BJ (cell line): ENCODE results near the gene ESYT2. TPM values are rescaled to one million over a fixed set of nuclear protein-coding genes. Genes with fewer than 3 reads are reported as not detected.

Source experiments
- CTCF ChIA-PET: fragments of 350-600 bp; formaldehyde crosslinking; extraction: SDS; loops from one replicate; lab custom pipeline; 2021; ENCODE audit warnings: antibody characterized with exemption, inconsistent platforms; lab: Yijun Ruan, JAX
- POLR2A ChIA-PET: fragments of 300-600 bp; sonication (Branson Sonifier 250); formaldehyde crosslinking; extraction: SDS; loops from one replicate; lab custom pipeline; 2021; ENCODE audit warnings: antibody characterized with exemption; lab: Charles Lee
- DNase-seq: peaks from one replicate; pipeline ENCODE4 v3.0.0-alpha.2; 2011; ENCODE audit warnings: low read depth
- H3K27me3 ChIP-seq: 2 replicates; pipeline ENCODE4 v1.6.0; 2011; ENCODE audit warnings: low read length; ENCODE audit not compliant: control insufficient read depth, insufficient read depth
- H3K36me3 ChIP-seq: 2 replicates; pipeline ENCODE4 v1.5.1; 2011; ENCODE audit warnings: low read length; ENCODE audit not compliant: control insufficient read depth, insufficient read depth
- H3K4me3 ChIP-seq: 2 replicates; pipeline ENCODE4 v1.5.1; 2011; ENCODE audit warnings: low read depth, mild to moderate bottlenecking, control low read depth, low read length
- polyA plus RNA-seq: library from polyadenylated mRNA; depleted of rRNA; stranded (reverse); fragments of >200 nt; gene quantifications from 2 replicates; pipeline ENCODE4 v1.2.3, GENCODE V29; 2011
- TF ChIP-seq, protein P1 (sequence below): IDR thresholded peaks from 2 replicates; pipeline ENCODE4 v1.5.1; 2011; ENCODE audit warnings: low read depth, mild to moderate bottlenecking, control low read depth, inconsistent platforms, low read length, moderate library complexity; ENCODE audit not compliant: insufficient read depth

Gene ESYT2
- polyA plus RNA-seq, 1 experiment: 49.2 TPM

DNA sequence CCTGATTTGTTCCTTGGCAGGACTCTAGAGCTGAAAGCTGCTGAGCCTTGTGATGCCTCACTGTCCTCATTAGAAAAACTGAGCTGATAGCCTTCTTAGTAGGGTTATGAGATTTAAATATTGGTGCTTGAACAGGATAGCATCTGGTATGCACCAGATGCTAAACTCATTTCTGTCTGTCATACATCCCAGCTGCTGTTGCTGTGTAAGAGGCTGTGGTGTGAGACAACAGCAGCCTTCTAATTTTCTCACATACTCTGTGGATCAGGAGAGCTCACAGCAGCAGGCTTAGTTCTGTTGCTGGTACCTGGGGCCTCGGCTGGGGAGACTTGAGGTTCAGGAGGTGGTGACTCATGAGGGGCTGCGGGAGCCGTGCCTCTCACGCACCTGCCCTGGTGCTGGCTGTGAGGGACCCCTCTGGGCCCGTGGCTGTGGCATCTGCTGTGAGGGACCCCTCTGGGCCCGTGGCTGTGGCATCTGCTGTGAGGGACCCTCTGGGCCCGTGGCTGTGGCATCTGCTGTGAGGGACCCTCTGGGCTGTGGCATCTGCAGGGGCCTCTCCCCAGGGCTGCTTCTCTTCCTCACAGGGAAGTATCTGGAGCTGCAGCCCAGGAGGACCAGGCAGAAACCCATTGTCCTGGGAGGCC is 39.6 kb upstream of the ESYT2 start:
- ChIA-PET CTCF (interaction anchor here (1.6 kb wide), 1 partner anchor 12 kb away, joined by 3 read pairs; no protein-coding TSS in a partner anchor), POLR2A (interaction anchor here (0.6 kb wide), 1 partner anchor 13 kb away, joined by 18 read pairs; no protein-coding TSS in a partner anchor)
- no peak overlapping the region for H3K4me3 ChIP-seq
- no peaks in the 10 kb centered on the region for H3K27me3 ChIP-seq
- DNase-seq: no peak
- TF ChIP-seq, protein P1, sequence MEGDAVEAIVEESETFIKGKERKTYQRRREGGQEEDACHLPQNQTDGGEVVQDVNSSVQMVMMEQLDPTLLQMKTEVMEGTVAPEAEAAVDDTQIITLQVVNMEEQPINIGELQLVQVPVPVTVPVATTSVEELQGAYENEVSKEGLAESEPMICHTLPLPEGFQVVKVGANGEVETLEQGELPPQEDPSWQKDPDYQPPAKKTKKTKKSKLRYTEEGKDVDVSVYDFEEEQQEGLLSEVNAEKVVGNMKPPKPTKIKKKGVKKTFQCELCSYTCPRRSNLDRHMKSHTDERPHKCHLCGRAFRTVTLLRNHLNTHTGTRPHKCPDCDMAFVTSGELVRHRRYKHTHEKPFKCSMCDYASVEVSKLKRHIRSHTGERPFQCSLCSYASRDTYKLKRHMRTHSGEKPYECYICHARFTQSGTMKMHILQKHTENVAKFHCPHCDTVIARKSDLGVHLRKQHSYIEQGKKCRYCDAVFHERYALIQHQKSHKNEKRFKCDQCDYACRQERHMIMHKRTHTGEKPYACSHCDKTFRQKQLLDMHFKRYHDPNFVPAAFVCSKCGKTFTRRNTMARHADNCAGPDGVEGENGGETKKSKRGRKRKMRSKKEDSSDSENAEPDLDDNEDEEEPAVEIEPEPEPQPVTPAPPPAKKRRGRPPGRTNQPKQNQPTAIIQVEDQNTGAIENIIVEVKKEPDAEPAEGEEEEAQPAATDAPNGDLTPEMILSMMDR: no peak
- H3K36me3 ChIP-seq: peaks cover 6% of the 10 kb centered on the region

DNA sequence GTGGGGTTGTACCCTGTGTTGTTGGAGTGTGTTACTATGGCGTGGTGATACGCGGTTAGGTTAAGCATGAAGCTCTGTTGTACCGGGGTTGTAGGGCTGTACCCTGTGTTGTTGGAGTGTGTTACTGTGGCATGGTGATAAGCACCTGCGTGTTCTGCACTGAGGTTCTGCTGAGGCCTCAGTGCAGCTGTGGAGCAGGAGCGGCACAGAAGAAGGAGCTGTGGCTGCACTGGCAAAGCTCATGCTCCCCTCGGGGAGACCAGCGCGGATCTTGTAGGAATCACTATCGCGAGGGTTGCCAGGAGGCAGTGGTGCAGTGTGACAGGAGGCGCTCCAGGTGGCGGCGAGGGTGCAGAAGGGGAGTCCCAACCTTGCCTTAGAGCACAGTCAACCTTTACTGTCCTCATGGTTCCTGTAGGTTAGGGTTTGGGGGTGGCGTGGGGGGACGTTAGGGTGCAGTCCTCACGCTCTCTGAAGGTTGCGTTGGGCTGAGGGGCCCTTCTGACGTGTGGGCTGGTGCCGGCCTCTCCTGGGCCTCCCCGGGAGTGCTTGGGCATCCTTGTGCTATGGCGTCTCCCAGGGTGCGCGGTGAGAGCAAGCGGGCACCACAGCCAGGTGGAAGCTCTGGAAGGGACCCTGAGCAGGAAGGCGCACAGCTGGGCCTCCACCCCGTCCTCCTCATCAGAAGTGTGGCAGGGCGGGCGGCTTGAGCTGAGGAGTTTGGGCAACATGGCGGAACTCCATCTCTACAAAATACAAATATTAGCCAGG is 38.1 kb upstream of the ESYT2 start:
- no peak overlapping the region for H3K4me3 ChIP-seq
- no peak for DNase-seq
- peaks cover 5% of the 10 kb centered on the region; the same call in 1 of the 2 replicates for H3K36me3 ChIP-seq
- CTCF ChIA-PET: interaction anchor here (1.1 to 1.3 kb wide), 2 partner anchors 13 to 101 kb away, joined by 4 read pairs; no protein-coding TSS in a partner anchor
- POLR2A ChIA-PET: interaction anchor here (0.5 kb wide), 1 partner anchor 16 kb away, joined by 3 read pairs; no protein-coding TSS in a partner anchor
- TF ChIP-seq, protein P1: no peak
- H3K27me3 ChIP-seq: no peaks in the 10 kb centered on the region

DNA sequence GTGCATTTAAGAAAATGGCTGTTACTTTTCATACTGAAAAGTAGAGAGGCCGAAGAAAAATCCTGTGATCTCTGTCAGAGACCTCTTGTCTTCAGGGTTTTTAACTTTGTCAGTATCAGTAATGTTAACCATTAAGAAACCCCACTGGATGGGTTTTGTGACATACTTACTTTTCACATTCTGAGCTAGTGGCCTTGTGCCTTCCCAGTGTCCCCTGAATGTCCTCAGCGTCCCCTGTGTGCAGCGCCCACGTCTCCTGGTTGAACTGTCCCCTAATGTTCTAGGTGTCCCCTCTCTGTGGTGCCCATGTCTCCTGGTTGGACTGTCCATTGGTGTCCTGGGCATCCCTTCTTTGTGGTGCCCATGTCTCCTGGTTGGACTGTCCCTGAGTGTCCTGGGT is 36.7 kb upstream of the ESYT2 start:
- ChIA-PET CTCF (no interaction called here), POLR2A (no interaction called here)
- no peak for DNase-seq
- Histone ChIP-seq H3K36me3 (no peaks in the 10 kb centered on the region), H3K27me3 (no peaks in the 10 kb centered on the region), H3K4me3 (no peak overlapping the region)
- TF ChIP-seq, protein P1: no peak

DNA sequence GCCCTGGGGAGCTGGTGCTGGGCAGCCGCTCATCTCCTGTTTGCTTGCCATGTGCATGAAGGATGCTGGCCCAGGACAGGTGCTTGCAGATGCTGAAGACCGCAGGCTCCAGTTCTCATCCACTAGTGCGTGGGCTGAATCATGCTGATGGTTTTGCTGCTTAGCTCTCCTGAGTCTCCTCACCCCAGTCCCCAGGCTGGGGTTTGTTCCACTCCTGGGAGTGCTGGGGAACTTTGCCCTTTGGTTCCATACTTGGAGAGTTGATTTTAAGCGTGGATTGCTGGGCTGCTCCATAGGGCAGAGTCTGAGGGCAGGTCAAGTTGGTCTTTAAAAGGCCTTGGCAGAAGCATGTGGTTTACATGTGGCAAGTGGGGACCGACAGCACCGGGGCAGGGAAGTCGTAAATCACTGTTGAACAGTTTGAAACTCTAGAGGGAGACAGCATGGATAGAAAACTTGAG is 36.2 kb upstream of the ESYT2 start:
- ChIA-PET CTCF (no interaction called here), POLR2A (no interaction called here)
- DNase-seq: no peak
- Histone ChIP-seq H3K4me3 (no peak overlapping the region), H3K27me3 (no peaks in the 10 kb centered on the region), H3K36me3 (no peaks in the 10 kb centered on the region)
- TF ChIP-seq, protein P1: no peak

DNA sequence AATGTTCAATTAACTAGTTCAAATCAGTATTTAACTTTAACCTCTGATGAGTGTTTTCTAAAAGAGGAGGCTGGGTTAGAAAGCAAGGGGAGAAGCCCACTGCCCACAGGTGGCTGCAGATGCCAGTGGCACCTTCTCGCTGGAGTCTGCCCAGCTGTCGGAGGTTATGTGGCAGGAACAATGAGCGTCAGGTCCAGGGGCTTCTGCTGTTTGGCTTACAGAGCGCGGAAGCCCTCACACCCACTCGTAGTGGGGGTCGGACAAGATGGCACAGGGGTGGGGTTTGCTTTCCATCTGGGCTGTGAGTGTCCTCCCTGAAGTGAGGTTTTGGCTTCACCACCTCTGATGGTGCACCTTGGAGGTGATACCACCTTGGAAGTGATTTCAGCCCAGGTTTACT is 35.5 kb upstream of the ESYT2 start:
- DNase-seq: no peak
- POLR2A ChIA-PET: no interaction called here
- no peaks in the 10 kb centered on the region for H3K27me3 ChIP-seq
- no peaks in the 10 kb centered on the region for H3K36me3 ChIP-seq
- TF ChIP-seq, protein P1: no peak
- CTCF ChIA-PET: interaction anchor here (1.6 kb wide), 1 partner anchor 64 kb away, joined by 4 read pairs; no protein-coding TSS in a partner anchor
- no peak overlapping the region for H3K4me3 ChIP-seq
